Measurements from ENCODE around the gene SRRD.

DNA sequence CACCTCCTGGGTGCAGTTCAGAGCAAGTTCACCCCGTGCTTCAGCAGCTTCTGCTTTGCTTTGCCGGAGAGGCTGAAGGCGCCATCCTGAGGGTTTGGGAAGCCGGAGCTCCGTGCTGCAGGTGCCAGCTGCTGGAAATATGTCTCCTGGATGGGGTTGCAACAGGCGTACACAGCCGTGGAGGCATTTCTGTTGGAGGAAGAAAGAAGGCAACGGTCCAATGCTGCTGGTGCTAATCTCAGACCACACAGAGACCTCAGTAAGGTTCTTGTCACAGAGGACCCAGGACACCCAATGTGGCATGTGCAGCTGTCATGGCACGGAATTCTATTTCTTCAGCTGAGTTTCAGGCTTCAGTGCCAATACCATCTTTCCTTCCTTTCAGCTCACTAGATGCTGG lies 30.5 kb upstream of the SRRD start:
- TF ChIP-seq, protein P1, sequence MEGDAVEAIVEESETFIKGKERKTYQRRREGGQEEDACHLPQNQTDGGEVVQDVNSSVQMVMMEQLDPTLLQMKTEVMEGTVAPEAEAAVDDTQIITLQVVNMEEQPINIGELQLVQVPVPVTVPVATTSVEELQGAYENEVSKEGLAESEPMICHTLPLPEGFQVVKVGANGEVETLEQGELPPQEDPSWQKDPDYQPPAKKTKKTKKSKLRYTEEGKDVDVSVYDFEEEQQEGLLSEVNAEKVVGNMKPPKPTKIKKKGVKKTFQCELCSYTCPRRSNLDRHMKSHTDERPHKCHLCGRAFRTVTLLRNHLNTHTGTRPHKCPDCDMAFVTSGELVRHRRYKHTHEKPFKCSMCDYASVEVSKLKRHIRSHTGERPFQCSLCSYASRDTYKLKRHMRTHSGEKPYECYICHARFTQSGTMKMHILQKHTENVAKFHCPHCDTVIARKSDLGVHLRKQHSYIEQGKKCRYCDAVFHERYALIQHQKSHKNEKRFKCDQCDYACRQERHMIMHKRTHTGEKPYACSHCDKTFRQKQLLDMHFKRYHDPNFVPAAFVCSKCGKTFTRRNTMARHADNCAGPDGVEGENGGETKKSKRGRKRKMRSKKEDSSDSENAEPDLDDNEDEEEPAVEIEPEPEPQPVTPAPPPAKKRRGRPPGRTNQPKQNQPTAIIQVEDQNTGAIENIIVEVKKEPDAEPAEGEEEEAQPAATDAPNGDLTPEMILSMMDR (IDR thresholded peaks at IDR 0.05 in 8 of 11, conservative IDR thresholded peaks at IDR 0.05 in 3 of 11) = no peak
- TF ChIP-seq POLR2A (IDR thresholded peaks at IDR 0.05) = no peak

All from spleen (tissue), 7 donors.